GM12878 (cell line): Measurements from ENCODE around the gene FILIP1L. TPM values are rescaled to one million over a fixed set of nuclear protein-coding genes. Genes with fewer than 3 reads are reported as not detected.

Experiments
- ATAC-seq: fragments of 200-7000 bp; cut with Tn5 transposase; 3 replicates; pipeline ENCODE4 v1.9.1; 2020; ENCODE audit warnings: mild to moderate bottlenecking, moderate library complexity
- BruUV-seq: library from RNA; stranded (reverse); fragments of 400-500 nt; replicated peaks from 2 replicates; lab custom pipeline; 2021; lab: Mats Ljungman, UMichigan
- CTCF ChIA-PET: fragments of 300-600 bp; sonication (Branson Sonifier 250); formaldehyde crosslinking; extraction: SDS; loops from one replicate; lab custom pipeline; 2021; ENCODE audit warnings: inconsistent platforms; lab: Yijun Ruan, JAX
- POLR2A ChIA-PET: fragments of 350-600 bp; formaldehyde crosslinking; extraction: SDS; loops from one replicate; lab custom pipeline; 2021; ENCODE audit warnings: inconsistent platforms; lab: Charles Lee
- RAD21 ChIA-PET: fragments of 300-600 bp; sonication (Branson Sonifier 250); formaldehyde crosslinking; loops from one replicate; lab custom pipeline; 2023; ENCODE audit warnings: antibody characterized with exemption; ENCODE audit not compliant: unreplicated experiment; lab: Charles Lee
- SMC1A ChIA-PET: fragments of 300-600 bp; sonication (Branson Sonifier 250); formaldehyde crosslinking; loops from one replicate; lab custom pipeline; 2023; ENCODE audit not compliant: unreplicated experiment, uncharacterized antibody; lab: Charles Lee
- DNase-seq: peaks from one replicate; pipeline ENCODE4 v3.0.0-alpha.2; 2011; ENCODE audit warnings: low read depth, low spot score
- FAIRE-seq: peaks from 3 replicates; lab custom pipeline; 2011; peaks lifted over from hg19 to GRCh38; lab: Jason Lieb, UNC
- H2AFZ ChIP-seq: 2 replicates; pipeline ENCODE4 v1.6.0; 2011; ENCODE audit warnings: low read depth, low read length, control low read depth; ENCODE audit not compliant: control insufficient read depth
- H3K27ac ChIP-seq: 2 replicates; pipeline ENCODE4 v1.5.1; 2011; ENCODE audit warnings: control low read depth; ENCODE audit not compliant: control insufficient read depth, insufficient read depth
- H3K27me3 ChIP-seq, 2 experiments: replicated peaks in 1 of 2; 2 replicates each; pipeline versions ENCODE4 v1.6.0 to v1.6.1; 2011; ENCODE audit warnings: low read length in 1 of 2; ENCODE audit not compliant: control insufficient read depth in 2 of 2, insufficient read depth in 2 of 2
- H3K36me3 ChIP-seq, 2 experiments: 2 replicates each; pipeline ENCODE4 v1.5.1; 2011; ENCODE audit warnings: low read length in 1 of 2; ENCODE audit not compliant: control insufficient read depth in 2 of 2, insufficient read depth in 2 of 2
- H3K4me1 ChIP-seq: 2 replicates; pipeline ENCODE4 v1.6.1; 2011; ENCODE audit warnings: mild to moderate bottlenecking, low read length, moderate library complexity, mixed read lengths; ENCODE audit not compliant: control insufficient read depth, insufficient read depth
- H3K4me2 ChIP-seq: 2 replicates; pipeline ENCODE4 v1.6.0; 2011; ENCODE audit warnings: control low read depth; ENCODE audit not compliant: control insufficient read depth, insufficient read depth
- H3K4me3 ChIP-seq: fragments of 200-600 bp; sonication (generic); 2 replicates; pipeline ENCODE4 v1.5.1; 2016
- H3K79me2 ChIP-seq: 2 replicates; pipeline ENCODE4 v1.6.0; 2011; ENCODE audit warnings: low read length; ENCODE audit not compliant: control insufficient read depth, insufficient read depth
- H3K9ac ChIP-seq: 2 replicates; pipeline ENCODE4 v1.8.0; 2011; ENCODE audit warnings: low read length, control low read depth, mixed read lengths; ENCODE audit not compliant: control insufficient read depth, insufficient read depth
- H3K9me3 ChIP-seq: replicated peaks from 3 replicates; pipeline ENCODE4 v1.5.1; 2011; ENCODE audit warnings: mild to moderate bottlenecking, low read length; ENCODE audit not compliant: control insufficient read depth, insufficient read depth
- H4K20me1 ChIP-seq: 2 replicates; pipeline ENCODE4 v1.6.0; 2011; ENCODE audit not compliant: control insufficient read depth, insufficient read depth
- CBFB ChIP-seq: IDR thresholded peaks from 2 replicates; pipeline ENCODE4 v1.6.1; 2016; ENCODE audit warnings: antibody characterized with exemption, low read depth
- EZH2 ChIP-seq: IDR thresholded peaks from 2 replicates; pipeline ENCODE4 v1.6.1; 2012; ENCODE audit warnings: low read depth, mild to moderate bottlenecking, control low read depth, inconsistent platforms, low read length, borderline replicate concordance; ENCODE audit not compliant: control insufficient read depth
- JUNB ChIP-seq: IDR thresholded peaks from 2 replicates; pipeline ENCODE4 v1.6.1; 2016; ENCODE audit warnings: antibody characterized with exemption, mild to moderate bottlenecking
- LARP7 ChIP-seq: fragments of 450-650 bp; IDR thresholded peaks from 2 replicates; pipeline ENCODE4 v1.6.1; 2017; ENCODE audit warnings: mild to moderate bottlenecking
- MAX ChIP-seq: IDR thresholded peaks from 2 replicates; pipeline ENCODE4 v1.6.1; 2012; ENCODE audit warnings: low read depth, low read length, improper control_type of control experiment
- PKNOX1 ChIP-seq: fragments of 450-650 bp; IDR thresholded peaks from 2 replicates; pipeline ENCODE4 v1.6.1; 2016; ENCODE audit warnings: mild to moderate bottlenecking
- POLR2A ChIP-seq: IDR thresholded peaks from 2 replicates; pipeline ENCODE4 v1.6.1; 2011; ENCODE audit warnings: low read depth, mild to moderate bottlenecking, low read length
- RUNX3 ChIP-seq: IDR thresholded peaks from 2 replicates; pipeline ENCODE4 v1.6.1; 2012; ENCODE audit warnings: low read length, inconsistent platforms
- ZNF622 ChIP-seq: fragments of 450-650 bp; IDR thresholded peaks from 2 replicates; pipeline ENCODE4 v1.6.1; 2017; ENCODE audit warnings: mild to moderate bottlenecking, inconsistent platforms
- WGBS: methylation state at CpG from one replicate; pipeline ENCODE4 v1.1.6; 2016; ENCODE audit warnings: low lambda C conversion rate; ENCODE audit not compliant: insufficient replicate concordance, insufficient coverage; ENCODE audit errors: missing lambda C conversion rate; 5-methylcytosine and 5-hydroxymethylcytosine counted together
- in situ Hi-C: fragments of 300-500 bp; cut with MboI; formaldehyde crosslinking; loops from 9 replicates; pipeline ENCODE4 v1.14.3; 2018; ENCODE audit warnings: mixed read lengths
- intact Hi-C: fragments of 100-400 bp; cut with micrococcal nuclease; formaldehyde crosslinking; loops from one replicate; pipeline ENCODE4 v1.14.2; 2022; ENCODE audit not compliant: unreplicated experiment
- polyA plus RNA-seq, 11 experiments: library from polyadenylated mRNA; depleted of rRNA in 4 of 11; unstranded in 6 of 11; stranded (reverse) in 5 of 11; fragments of >200 nt; fragmentation: Nextera tagmentation in 4 of 11; fragmentation: Illumina TruSeq in 1 of 11; extraction: Ambion mirVana in 4 of 11; extraction: Trizol in 1 of 11; gene quantifications; 1 replicate in 1 of 11; 2 replicates in 10 of 11; pipeline versions ENCODE4 v1.2.1 to v1.2.3, GENCODE V29; 2011 to 2016; ENCODE audit warnings: inconsistent platforms in 2 of 11, missing spikeins in 2 of 11, low read depth in 1 of 11
- total RNA-seq, 4 experiments: library from RNA; depleted of rRNA in 3 of 4; stranded (reverse); fragments of >200 nt in 3 of 4; fragmentation: Illumina TruSeq in 1 of 4; extraction: Trizol in 1 of 4; gene quantifications; 2 replicates each; pipeline versions ENCODE4 v1.2.1 to v1.2.3, GENCODE V29; 2013 to 2021

Gene FILIP1L
- total and polyA plus RNA-seq, 10 of the 15 experiments (the other 5 are each of a cell fraction or from before 2014, with no cell fraction given) = 0.24 to 6.1 (median 3.5) TPM

GRCh38 chr3:99965681-99966408 is 148.5 kb downstream of the FILIP1L start:
- no peak for TF ChIP-seq MAX
- TF ChIP-seq POLR2A = no peak
- no peak for TF ChIP-seq PKNOX1
- TF ChIP-seq CBFB = no peak
- TF ChIP-seq RUNX3 = no peak
- no peak for TF ChIP-seq LARP7
- no peak for TF ChIP-seq EZH2
- TF ChIP-seq ZNF622 = no peak
- TF ChIP-seq JUNB = no peak
- H3K79me2 ChIP-seq = no peaks in the 10 kb centered on the region
- intact Hi-C loops = no loop called here
- H3K4me2 ChIP-seq = no peak overlapping the region
- RAD21 ChIA-PET = no interaction called here
- no peak overlapping the region for H3K27ac ChIP-seq
- BruUV-seq = no TSS peak
- no peaks in the 10 kb centered on the region for H3K27me3 ChIP-seq
- in situ Hi-C loops = no loop called here
- no peak overlapping the region for H3K4me3 ChIP-seq
- no peaks in the 10 kb centered on the region for H3K9me3 ChIP-seq
- H2AFZ ChIP-seq = no peak overlapping the region
- no peaks in the 10 kb centered on the region for H3K36me3 ChIP-seq
- 96% methylated on average over 3 of the region's 3 CpGs for WGBS
- no peak overlapping the region for H3K9ac ChIP-seq
- H4K20me1 ChIP-seq = no peaks in the 10 kb centered on the region
- CTCF ChIA-PET = no interaction called here
- DNase-seq (no peak), ATAC-seq (no peak), FAIRE-seq (no peak)
- POLR2A ChIA-PET = no interaction called here
- H3K4me1 ChIP-seq = peaks cover 16% of the 10 kb centered on the region
- SMC1A ChIA-PET = interaction anchor here (1.1 kb wide), 1 partner anchor 12 kb away, joined by 3 read pairs; no protein-coding TSS in a partner anchor
